ENCODE data around the gene PLA2G2D. TPM values are rescaled to one million over a fixed set of nuclear protein-coding genes. Genes with fewer than 3 reads are reported as not detected.

The PLA2G2D gene
- total RNA-seq, 1 donor from 2014 or later, result not detected

- Histone ChIP-seq H3K4me1 (no peaks in the 10 kb centered on the region), H3K9me3 (ENCODE audit: low read depth) (no peaks in the 10 kb centered on the region), H3K27ac (no peak overlapping the region), H3K4me2 (no peak overlapping the region), H3F3A (ENCODE audit: low read depth) (no peaks in the 10 kb centered on the region), H4K20me1 (ENCODE audit: low read depth) (no peaks in the 10 kb centered on the region), H3K4me3 (no peak overlapping the region), H2AFZ (replicated peaks) (no peak overlapping the region), H3K36me3 (no peaks in the 10 kb centered on the region), H3K9ac (no peak overlapping the region), H3K79me2 (ENCODE audit: low read depth) (no peaks in the 10 kb centered on the region), H3K27me3 (no peaks in the 10 kb centered on the region)
- Mint-ChIP-seq H3K27ac (peak overlapping the region; percentile 33), H3K4me3 (peak overlapping the region; percentile 64), H3K36me3 (no peaks in the 10 kb centered on the region), H3K4me1 (peaks cover 7% of the 10 kb centered on the region), H3K9me3 (no peaks in the 10 kb centered on the region), H3K27me3 (ENCODE audit: insufficient read depth, low read depth) (peaks cover 3% of the 10 kb centered on the region)
- DNase-seq (ENCODE audit: low spot score), result no peak
- TF ChIP-seq EZH2phosphoT487 (IDR thresholded peaks at IDR 0.05) (no peak), EZH2 (IDR thresholded peaks at IDR 0.05) (no peak), CTCF (IDR thresholded peaks at IDR 0.05) (no peak)
Observed at GRCh38 chr1:20152599-20152930, 33.2 kb upstream of the PLA2G2D start.

GRCh38 chr1:20151906-20152598, 32.7 kb upstream of the PLA2G2D start:
- Histone ChIP-seq H3K4me3 (peak overlapping the region; percentile 33), H4K20me1 (ENCODE audit: low read depth) (no peaks in the 10 kb centered on the region), H3K9ac (no peak overlapping the region), H3K9me3 (ENCODE audit: low read depth) (no peaks in the 10 kb centered on the region), H3K4me2 (peak overlapping the region; percentile 71), H3K4me1 (peaks cover 4% of the 10 kb centered on the region), H3K36me3 (no peaks in the 10 kb centered on the region), H3K27me3 (no peaks in the 10 kb centered on the region), H3F3A (ENCODE audit: low read depth) (no peaks in the 10 kb centered on the region), H3K79me2 (ENCODE audit: low read depth) (no peaks in the 10 kb centered on the region), H2AFZ (replicated peaks) (peak overlapping the region; percentile 78), H3K27ac (no peak overlapping the region)
- peak overlapping the region; percentile 64 for H3K4me3 Mint-ChIP-seq
- peaks cover 3% of the 10 kb centered on the region for H3K27me3 Mint-ChIP-seq (ENCODE audit: insufficient read depth, low read depth)
- H3K36me3 Mint-ChIP-seq, result no peaks in the 10 kb centered on the region
- no peaks in the 10 kb centered on the region for H3K9me3 Mint-ChIP-seq
- DNase-seq (ENCODE audit: low spot score), result peak; percentile 89
- H3K4me1 Mint-ChIP-seq, result peaks cover 7% of the 10 kb centered on the region
- H3K27ac Mint-ChIP-seq, result peak overlapping the region; percentile 33
- TF ChIP-seq CTCF (IDR thresholded peaks at IDR 0.05), result peak; percentile 84
- TF ChIP-seq EZH2phosphoT487 (IDR thresholded peaks at IDR 0.05), result no peak

- peaks cover 9% of the 10 kb centered on the region for H3K4me1 Mint-ChIP-seq
- TF ChIP-seq EZH2phosphoT487 (IDR thresholded peaks at IDR 0.05) (no peak), EZH2 (IDR thresholded peaks at IDR 0.05) (no peak), CTCF (IDR thresholded peaks at IDR 0.05) (no peak)
- no peaks in the 10 kb centered on the region for H3K36me3 Mint-ChIP-seq
- no peak overlapping the region for H3K4me3 Mint-ChIP-seq
- DNase-seq (ENCODE audit: low spot score), result no peak
- no peak overlapping the region for H3K4me2 ChIP-seq
- H3F3A ChIP-seq (ENCODE audit: low read depth), result no peaks in the 10 kb centered on the region
- no peaks in the 10 kb centered on the region for H3K36me3 ChIP-seq
- H3K27ac Mint-ChIP-seq, result no peak overlapping the region
- H3K4me1 ChIP-seq, result peaks cover 7% of the 10 kb centered on the region
- no peaks in the 10 kb centered on the region for H3K9me3 Mint-ChIP-seq
- no peak overlapping the region for H3K9ac ChIP-seq
- no peak overlapping the region for H3K4me3 ChIP-seq
- peaks cover 5% of the 10 kb centered on the region for H3K27me3 Mint-ChIP-seq (ENCODE audit: insufficient read depth, low read depth)
- H2AFZ ChIP-seq (replicated peaks), result no peak overlapping the region
- no peaks in the 10 kb centered on the region for H3K27me3 ChIP-seq
- H3K27ac ChIP-seq, result no peak overlapping the region
- H3K9me3 ChIP-seq (ENCODE audit: low read depth), result no peaks in the 10 kb centered on the region
- H3K79me2 ChIP-seq (ENCODE audit: low read depth), result no peaks in the 10 kb centered on the region
- H4K20me1 ChIP-seq (ENCODE audit: low read depth), result no peaks in the 10 kb centered on the region
Observed at GRCh38 chr1:20150969-20151368, 31.6 kb upstream of the PLA2G2D start.
